HG03135 (cell line): ENCODE data around the gene HEATR3.

Experiments
- ATAC-seq: cut with Tn5 transposase; IDR thresholded peaks from one replicate; pipeline ENCODE4 v1.9.1; 2021; ENCODE audit warnings: mild to moderate bottlenecking, moderate library complexity; ENCODE audit not compliant: unreplicated experiment

Gene HEATR3

DNA sequence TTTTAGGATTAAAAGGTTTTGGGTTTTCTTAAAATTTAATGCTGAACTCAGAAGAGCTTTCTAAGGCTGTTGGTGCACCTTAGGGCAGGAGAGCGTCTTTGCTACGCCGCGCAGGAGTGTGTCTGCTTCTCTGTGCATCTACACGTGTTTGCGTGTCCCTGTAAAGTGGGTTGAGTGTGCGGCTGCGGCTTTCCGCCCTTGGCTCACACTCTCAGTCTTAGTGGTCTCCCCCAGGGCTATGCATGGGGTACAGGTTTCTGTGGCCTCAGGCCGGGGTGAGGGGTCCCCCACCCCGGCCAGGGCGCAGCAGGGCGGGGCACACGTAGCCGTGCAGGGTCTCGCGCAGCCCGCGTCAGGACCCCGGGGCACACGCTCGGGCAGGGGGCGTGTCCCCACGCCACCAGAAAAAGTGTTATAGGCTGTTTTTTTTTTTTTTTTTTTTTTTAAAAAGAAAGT lies 86.6 kb downstream of the HEATR3 start:
- peak; percentile 43 for ATAC-seq

DNA sequence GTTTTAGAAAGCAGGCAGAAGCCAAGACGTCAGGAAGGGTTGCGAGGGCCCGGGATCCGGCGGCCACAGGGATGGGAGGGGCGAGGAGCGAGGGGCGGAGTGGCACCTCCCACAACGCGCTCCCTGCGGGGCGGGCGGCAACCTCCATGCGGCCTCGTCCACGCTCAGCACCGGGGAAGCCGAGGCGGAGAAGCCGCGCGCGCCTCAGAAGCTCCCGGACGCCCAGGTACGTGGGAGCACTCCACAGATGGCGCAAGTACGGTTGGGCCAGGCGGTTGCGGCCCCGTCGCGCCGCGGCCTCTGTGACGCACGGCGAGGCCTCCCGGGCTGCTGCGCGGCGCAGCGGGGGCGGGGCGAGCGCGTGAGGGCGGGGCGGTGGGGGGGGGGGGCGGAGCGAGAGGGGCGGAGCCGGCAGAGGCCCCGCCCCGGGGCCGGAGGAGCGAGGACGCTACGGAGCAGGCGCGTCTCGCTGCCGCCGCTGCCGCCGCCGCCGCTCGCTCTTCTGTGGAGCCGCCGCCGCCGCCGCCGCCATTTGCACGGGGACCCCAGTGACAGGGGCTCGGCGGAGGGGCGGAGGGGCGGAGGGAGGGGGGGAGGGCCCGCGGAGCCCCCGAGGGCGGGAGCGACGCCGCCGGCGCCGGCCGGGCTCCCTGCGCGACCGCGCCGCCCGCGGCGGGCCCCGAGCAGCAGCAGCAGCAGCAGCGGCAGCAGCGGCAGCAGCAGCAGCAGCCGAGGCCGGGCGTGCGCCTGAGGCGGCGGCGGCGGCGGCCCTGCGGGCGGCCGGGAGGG lies 87.2 kb downstream of the HEATR3 start, which contains the start of gene TENT4B:
TENT4B (plus strand) TSS at position 500 of the 789 bp plus-strand sequence. CDS start 316 bp downstream, outside the sequence.
- ATAC-seq = peak; percentile 74

DNA sequence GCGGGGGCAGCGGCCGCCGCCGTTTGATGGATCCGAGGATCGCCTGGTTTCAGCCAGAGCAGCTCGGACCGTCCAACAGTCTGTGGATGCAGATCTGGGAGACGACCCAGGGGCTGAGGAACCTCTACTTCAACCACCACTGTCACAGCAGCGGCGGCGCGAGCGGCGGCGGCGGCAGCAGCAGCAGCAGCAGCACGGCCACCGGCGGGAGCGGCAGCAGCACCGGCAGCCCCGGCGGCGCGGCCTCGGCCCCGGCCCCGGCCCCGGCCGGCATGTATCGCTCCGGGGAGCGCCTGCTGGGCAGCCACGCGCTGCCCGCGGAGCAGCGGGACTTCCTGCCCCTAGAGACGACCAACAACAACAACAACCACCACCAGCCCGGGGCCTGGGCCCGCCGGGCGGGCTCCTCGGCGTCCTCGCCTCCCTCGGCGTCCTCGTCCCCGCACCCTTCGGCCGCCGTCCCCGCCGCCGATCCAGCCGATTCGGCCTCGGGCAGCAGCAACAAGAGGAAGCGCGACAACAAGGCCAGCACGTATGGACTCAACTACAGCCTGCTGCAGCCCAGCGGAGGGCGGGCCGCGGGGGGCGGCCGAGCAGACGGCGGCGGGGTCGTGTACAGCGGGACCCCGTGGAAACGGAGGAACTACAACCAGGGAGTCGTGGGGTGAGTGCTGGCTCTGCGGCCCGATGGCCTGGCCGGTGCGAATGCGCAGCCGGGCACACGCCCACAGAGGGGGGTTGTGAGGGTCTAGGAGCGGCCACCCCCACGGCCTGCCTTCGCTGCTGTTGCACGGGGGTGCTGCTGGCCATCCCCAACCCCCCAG lies 88.0 kb downstream of the HEATR3 start:
- peak; percentile 19 for ATAC-seq

DNA sequence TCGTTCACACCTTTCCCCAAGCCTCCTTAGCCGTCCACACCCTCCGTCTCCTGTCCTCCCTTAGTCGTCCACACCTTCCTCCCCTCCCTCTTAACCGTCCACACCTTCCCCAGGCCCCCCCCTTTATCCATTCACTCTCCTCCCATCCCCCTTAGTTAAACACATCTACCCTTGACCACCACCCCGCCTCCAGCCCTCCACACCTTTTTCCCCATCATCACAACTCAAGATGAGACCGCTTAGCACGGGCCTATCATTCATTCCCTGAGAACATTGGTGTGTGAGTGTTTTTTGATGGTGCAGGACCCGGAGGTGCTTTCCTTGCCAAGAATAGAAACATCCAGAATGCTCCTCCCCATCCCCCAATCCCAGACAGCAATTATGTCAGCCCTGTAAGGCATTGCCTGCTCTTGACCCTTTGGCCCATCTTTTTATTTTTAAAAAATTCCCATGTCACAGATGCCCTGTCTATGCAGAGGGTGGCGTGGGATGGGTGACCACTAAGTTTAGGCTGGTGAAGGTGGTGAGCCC lies 88.7 kb downstream of the HEATR3 start:
- no peak for ATAC-seq

DNA sequence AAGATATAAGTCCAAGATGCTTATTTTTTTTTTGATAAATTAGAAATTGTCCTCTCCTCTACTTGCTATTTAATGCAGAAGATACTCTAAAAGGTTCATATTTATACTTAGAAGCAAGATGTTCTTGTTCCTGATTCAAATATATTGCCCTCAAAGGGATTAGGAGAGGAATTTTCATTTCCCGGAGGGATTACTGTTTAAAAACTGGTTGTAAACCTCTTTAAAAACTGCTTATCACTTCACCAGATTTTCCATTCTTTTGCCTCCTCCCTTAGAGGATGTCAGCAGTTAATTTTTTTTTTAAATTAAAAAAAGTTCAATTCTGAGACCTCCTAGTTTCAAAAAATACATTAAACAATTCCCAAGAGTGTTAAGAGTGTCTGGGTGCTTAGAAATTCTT lies 90.2 kb downstream of the HEATR3 start:
- no peak for ATAC-seq
